ENCODE results near the gene TMCO4.
"Not testable (repeated sequence)": the region's sequence is repeated elsewhere in the genome, so short reads cannot be mapped to it uniquely, and the experiment has no call there.

The TMCO4 gene

DNA sequence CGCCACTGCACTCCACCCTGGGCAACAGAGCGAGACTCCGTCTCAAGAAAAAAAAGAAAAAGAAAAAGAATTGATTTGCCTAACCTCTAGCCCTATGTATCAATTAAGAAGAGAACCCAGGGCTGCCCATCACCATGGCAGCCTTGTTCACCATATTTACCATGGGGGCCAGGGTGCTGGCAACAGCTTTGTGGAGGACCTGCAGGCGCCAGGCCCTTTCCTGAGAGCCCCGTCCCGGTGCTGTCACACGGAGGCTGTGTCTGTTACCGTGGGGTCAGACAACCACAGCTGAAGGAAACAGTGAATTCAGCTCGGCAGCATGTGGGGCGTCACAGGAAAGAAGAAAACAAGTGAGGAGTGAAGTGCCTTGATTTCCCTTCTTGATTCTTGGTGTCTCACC, 162.1 kb downstream of the TMCO4 start:
- DNase-seq (ENCODE audit: low read depth) = no peak
- TF ChIP-seq, protein P1, sequence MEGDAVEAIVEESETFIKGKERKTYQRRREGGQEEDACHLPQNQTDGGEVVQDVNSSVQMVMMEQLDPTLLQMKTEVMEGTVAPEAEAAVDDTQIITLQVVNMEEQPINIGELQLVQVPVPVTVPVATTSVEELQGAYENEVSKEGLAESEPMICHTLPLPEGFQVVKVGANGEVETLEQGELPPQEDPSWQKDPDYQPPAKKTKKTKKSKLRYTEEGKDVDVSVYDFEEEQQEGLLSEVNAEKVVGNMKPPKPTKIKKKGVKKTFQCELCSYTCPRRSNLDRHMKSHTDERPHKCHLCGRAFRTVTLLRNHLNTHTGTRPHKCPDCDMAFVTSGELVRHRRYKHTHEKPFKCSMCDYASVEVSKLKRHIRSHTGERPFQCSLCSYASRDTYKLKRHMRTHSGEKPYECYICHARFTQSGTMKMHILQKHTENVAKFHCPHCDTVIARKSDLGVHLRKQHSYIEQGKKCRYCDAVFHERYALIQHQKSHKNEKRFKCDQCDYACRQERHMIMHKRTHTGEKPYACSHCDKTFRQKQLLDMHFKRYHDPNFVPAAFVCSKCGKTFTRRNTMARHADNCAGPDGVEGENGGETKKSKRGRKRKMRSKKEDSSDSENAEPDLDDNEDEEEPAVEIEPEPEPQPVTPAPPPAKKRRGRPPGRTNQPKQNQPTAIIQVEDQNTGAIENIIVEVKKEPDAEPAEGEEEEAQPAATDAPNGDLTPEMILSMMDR (conservative IDR thresholded peaks at IDR 0.05; ENCODE audit: low read depth, low read length) = no peak
- H3K4me3 ChIP-seq (ENCODE audit: low read depth, low read length) = no peak overlapping the region

DNA sequence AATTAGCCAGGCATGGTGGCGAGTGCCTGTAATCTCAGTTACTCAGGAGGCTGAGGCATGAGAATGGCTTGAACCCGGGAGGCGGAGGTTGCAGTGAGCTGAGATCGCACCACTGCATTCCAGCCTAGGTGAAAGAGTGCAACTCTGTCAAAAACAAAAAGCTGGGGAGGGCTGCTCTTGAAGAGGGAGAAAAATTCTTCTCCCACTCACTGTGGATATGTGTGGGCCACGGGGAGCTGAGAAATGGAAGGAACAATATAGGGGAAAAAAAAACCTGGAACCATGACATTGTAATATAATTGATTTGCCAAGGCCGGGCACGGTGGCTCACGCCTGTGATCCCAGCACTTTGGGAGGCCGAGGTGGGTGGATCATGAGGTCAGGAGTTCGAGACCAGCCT, 163.0 kb downstream of the TMCO4 start:
- H3K4me3 ChIP-seq (ENCODE audit: low read depth, low read length); DNase-seq (ENCODE audit: low read depth): not testable (repeated sequence)

DNA sequence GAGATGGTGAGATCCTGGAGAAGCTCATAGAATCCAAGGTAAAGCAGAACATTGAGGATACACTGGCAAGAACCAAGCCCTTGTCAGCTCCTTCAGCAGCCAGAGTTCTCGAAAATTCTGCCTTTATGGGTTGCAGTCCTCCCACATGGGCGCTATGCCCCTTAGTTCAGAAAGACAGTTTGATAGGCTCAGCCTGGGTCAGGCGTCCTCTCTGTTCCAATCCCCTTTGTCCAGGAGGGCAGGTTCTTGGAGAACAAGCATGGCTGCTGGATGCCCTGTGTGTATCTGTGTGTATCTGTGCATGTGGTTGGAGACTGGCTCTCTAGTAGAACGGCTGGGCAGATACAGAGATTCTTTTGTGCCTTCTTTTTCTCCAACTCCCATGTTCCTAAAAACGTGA, 163.7 kb downstream of the TMCO4 start:
- TF ChIP-seq, protein P1 (conservative IDR thresholded peaks at IDR 0.05; ENCODE audit: low read depth, low read length) = no peak
- H3K4me3 ChIP-seq (ENCODE audit: low read depth, low read length) = no peak overlapping the region
- DNase-seq (ENCODE audit: low read depth) = no peak

DNA sequence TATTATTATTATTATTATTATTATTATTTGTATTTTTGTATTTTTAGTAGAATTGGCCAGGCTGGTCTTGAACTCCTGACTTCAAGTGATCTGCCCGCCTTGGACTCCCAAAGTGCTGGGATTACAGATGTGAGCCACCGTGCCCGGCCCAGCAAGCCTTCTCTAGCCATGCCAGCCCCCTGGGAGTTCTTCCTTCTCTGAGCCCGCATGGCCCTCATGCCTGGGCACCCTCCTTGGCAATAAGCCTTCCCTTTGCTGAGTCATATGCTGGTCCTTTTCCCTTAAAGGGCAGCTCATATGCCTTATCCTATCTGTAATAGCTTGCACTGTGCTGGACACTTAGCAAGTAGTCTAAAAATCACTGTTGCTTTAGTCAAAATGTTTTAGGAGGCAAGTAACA, 164.1 kb downstream of the TMCO4 start:
- no peak overlapping the region for H3K4me3 ChIP-seq (ENCODE audit: low read depth, low read length)
- TF ChIP-seq, protein P1 (conservative IDR thresholded peaks at IDR 0.05; ENCODE audit: low read depth, low read length) = no peak
- DNase-seq (ENCODE audit: low read depth) = no peak

DNA sequence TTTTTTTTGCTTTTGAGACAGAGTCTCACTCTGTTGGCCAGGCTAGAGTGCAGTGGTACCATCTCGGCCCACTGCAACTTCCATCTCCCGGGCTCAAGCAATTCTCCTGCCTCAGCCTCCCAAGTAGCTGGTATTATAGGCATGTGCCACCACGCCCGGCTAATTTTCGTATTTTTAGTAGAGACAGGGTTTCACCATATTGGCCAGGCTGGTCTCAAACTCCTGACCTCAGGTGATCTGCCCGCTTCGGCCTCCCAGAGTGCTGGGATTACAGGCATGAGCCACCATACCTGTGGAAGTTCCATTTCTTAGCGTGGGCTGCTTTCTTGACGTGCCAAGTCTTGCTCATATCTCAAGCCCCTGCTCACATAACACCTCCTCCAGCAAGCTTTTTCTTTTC, 164.7 kb downstream of the TMCO4 start:
- DNase-seq (ENCODE audit: low read depth) = not testable (repeated sequence)

DNA sequence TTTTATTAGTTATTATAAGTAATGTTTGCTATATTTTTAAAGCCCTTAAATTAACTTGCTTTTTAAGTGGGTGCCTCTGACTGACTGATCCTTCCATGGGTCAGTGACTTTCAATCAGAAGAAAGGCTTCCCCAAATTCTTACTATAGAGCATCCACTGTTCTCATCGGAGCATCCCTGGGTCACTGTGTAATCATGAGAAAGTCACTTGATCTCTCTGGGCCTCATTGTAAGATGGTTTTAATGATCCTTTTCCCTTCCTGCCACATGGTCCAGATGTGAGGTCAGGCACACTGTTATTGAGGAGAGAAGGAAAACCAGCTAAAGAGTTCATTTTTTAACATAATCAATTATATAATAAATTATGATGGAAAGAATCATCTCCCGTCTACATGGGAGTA, 166.6 kb downstream of the TMCO4 start:
- TF ChIP-seq, protein P1 (conservative IDR thresholded peaks at IDR 0.05; ENCODE audit: low read depth, low read length) = no peak

More for the DNA sequence above, 164.7 kb downstream of the TMCO4 start:
- H3K4me3 ChIP-seq (ENCODE audit: low read depth, low read length) = not testable (repeated sequence)

More for the DNA sequence above, 166.6 kb downstream of the TMCO4 start:
- no peak overlapping the region for H3K4me3 ChIP-seq (ENCODE audit: low read depth, low read length)
- no peak for DNase-seq (ENCODE audit: low read depth)
